ENCODE data around the gene DOCK4. TPM values are rescaled to one million over a fixed set of nuclear protein-coding genes. Genes with fewer than 3 reads are reported as not detected.

Gene DOCK4
- total RNA-seq, 1 experiment from 2014 or later, result 4.9 TPM

DNA sequence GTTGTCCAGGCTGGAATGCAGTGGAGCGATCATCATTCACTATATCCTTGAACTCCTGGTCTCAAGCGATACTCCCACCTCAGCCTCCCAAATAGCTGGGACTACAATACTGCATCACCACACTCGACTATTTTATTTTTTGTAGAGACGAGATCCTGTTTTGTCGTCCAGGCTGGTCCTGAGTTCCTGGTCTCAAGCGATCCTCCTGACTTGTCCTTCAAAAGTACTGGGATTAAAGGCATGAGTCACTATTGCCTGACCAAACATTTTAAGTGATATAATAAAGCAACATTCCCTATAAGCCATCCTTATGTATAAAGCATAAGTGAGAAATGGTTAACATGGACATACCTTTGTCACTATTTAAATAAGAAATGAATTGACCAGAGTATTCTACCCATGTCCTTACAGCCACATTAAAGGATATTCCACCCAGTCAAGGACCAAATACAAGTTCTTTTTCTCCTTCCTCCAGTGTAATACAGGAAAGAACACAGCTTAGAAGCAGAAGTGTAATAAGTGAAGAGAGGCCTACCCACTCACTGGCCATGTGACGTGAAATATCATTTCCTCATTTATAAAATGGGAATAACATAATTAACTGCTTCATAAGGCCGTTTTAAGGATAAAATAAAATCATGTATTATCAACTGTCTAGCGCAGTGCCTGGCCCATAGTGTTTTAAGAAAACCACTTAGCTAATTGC is 82.0 kb downstream of the DOCK4 start:
- H3T11ph ChIP-seq (ENCODE audit: low read length), result no peak overlapping the region
- no peak overlapping the region for H2AK5ac ChIP-seq (ENCODE audit: insufficient read length, low read length)
- H3K23ac ChIP-seq (ENCODE audit: insufficient read length, low read depth, low read length), result no peak overlapping the region
- H3K18ac ChIP-seq (ENCODE audit: insufficient read length, low read depth, low read length), result no peak overlapping the region
- no peak overlapping the region for H3K4ac ChIP-seq (ENCODE audit: low read depth, low read length)
- DNase-seq, result no peak
- no peaks in the 10 kb centered on the region for H3K9me3 ChIP-seq (ENCODE audit: control insufficient read depth, low read depth, low read length)
- no peak overlapping the region for H4K8ac ChIP-seq (replicated peaks; ENCODE audit: insufficient read length, low read depth, low read length)
- H4K5ac ChIP-seq (ENCODE audit: insufficient read length, low read depth, low read length), result no peak overlapping the region
- no peak overlapping the region for H3K56ac ChIP-seq (ENCODE audit: insufficient read length, low read depth, low read length)
- no peaks in the 10 kb centered on the region for H4K20me1 ChIP-seq (ENCODE audit: control insufficient read depth, insufficient read depth, insufficient read length)
- no peak overlapping the region for H2BK12ac ChIP-seq (ENCODE audit: insufficient read length, low read depth, low read length)
- no peaks in the 10 kb centered on the region; a peak in 3 of 5 replicates for H3K9me3 Mint-ChIP-seq
- H2BK20ac ChIP-seq (ENCODE audit: low read depth, low read length, poor library complexity, severe bottlenecking), result no peak overlapping the region
- no peak overlapping the region for H4K91ac ChIP-seq (ENCODE audit: insufficient read length, low read depth, low read length)
- H3K27ac ChIP-seq (ENCODE audit: insufficient read length, low read depth, low read length), result no peak overlapping the region
- H3K4me1 Mint-ChIP-seq, result peaks cover 4 to 6% of the 10 kb centered on the region in 2 experiments; a peak in 3 of 4 replicates
- no peak overlapping the region for H3K4me2 ChIP-seq (ENCODE audit: insufficient read depth, insufficient read length, low read length)
- no peaks in the 10 kb centered on the region for H3K79me1 ChIP-seq (ENCODE audit: insufficient read depth, low read depth, low read length, poor library complexity, severe bottlenecking)
- H3K14ac ChIP-seq (ENCODE audit: insufficient read depth, low read length), result no peak overlapping the region
- no peak overlapping the region for H2AFZ ChIP-seq (ENCODE audit: low read length)
- WGBS (ENCODE audit: extremely low coverage, insufficient read length, low lambda C conversion rate), result no CpG with 5 or more reads among the region's 9 CpGs
- no peaks in the 10 kb centered on the region for H3K79me2 ChIP-seq (ENCODE audit: insufficient read depth, low read length)
- H2BK120ac ChIP-seq (ENCODE audit: low read depth, low read length, poor library complexity, severe bottlenecking), result no peak overlapping the region
- no peaks in the 10 kb centered on the region for H3K27me3 ChIP-seq (ENCODE audit: insufficient read depth, low read length)
- no peak overlapping the region for H2BK5ac ChIP-seq (ENCODE audit: insufficient read length, low read length)
- no peak overlapping the region; a peak in 1 of 7 replicates for H3K27ac Mint-ChIP-seq
- TF ChIP-seq, protein P1, sequence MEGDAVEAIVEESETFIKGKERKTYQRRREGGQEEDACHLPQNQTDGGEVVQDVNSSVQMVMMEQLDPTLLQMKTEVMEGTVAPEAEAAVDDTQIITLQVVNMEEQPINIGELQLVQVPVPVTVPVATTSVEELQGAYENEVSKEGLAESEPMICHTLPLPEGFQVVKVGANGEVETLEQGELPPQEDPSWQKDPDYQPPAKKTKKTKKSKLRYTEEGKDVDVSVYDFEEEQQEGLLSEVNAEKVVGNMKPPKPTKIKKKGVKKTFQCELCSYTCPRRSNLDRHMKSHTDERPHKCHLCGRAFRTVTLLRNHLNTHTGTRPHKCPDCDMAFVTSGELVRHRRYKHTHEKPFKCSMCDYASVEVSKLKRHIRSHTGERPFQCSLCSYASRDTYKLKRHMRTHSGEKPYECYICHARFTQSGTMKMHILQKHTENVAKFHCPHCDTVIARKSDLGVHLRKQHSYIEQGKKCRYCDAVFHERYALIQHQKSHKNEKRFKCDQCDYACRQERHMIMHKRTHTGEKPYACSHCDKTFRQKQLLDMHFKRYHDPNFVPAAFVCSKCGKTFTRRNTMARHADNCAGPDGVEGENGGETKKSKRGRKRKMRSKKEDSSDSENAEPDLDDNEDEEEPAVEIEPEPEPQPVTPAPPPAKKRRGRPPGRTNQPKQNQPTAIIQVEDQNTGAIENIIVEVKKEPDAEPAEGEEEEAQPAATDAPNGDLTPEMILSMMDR (conservative IDR thresholded peaks at IDR 0.05), result no peak
- H2BK15ac ChIP-seq (ENCODE audit: low read depth, low read length), result no peak overlapping the region
- no peaks in the 10 kb centered on the region for H3K4me1 ChIP-seq (ENCODE audit: insufficient read depth, low read length)
- no peak overlapping the region for H3K4me3 Mint-ChIP-seq
- H3K36me3 Mint-ChIP-seq (ENCODE audit: insufficient read depth in 1 of 3, low read depth in 3 of 3), result no peaks in the 10 kb centered on the region; a peak in 1 of 7 replicates
- no peak overlapping the region for H3K9ac ChIP-seq (ENCODE audit: extremely low read depth, insufficient read length, low read length)
- H3K27me3 Mint-ChIP-seq (ENCODE audit: low read depth), result no peaks in the 10 kb centered on the region
- no peaks in the 10 kb centered on the region for H3K23me2 ChIP-seq (ENCODE audit: insufficient read length, low read depth, low read length, poor library complexity, severe bottlenecking)
